GM18861 (cell line): Measurements from ENCODE around the gene PMM2.
"Not testable (repeated sequence)": the region's sequence is repeated elsewhere in the genome, so short reads cannot be mapped to it uniquely, and the experiment has no call there.

Source experiments
- ATAC-seq: cut with Tn5 transposase; IDR thresholded peaks from one replicate; pipeline ENCODE4 v1.9.1; 2021; ENCODE audit not compliant: unreplicated experiment

The PMM2 gene

DNA sequence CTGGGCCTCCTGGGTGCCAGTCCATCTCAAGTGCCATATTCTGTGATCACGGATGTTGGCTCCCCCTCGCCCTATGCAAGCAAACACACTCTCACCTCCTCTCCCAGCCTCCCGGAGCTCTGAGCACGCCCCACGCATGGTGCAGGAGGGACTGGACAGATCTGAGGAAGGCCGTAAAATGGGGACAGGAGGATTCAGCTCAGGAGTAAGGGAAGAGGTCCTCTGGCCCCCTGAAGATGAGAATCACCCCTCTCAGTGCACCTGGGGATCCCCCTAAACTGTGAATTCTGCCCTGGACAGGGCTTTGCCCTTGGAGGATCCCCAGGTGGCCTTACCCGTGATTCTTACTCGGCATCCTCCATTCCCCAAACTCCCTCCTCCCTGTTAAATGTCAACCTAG, 15.8 kb upstream of the PMM2 start:
- no peak for ATAC-seq

GRCh38 chr16:8782673-8783072, 15.0 kb upstream of the PMM2 start:
- no peak for ATAC-seq

DNA sequence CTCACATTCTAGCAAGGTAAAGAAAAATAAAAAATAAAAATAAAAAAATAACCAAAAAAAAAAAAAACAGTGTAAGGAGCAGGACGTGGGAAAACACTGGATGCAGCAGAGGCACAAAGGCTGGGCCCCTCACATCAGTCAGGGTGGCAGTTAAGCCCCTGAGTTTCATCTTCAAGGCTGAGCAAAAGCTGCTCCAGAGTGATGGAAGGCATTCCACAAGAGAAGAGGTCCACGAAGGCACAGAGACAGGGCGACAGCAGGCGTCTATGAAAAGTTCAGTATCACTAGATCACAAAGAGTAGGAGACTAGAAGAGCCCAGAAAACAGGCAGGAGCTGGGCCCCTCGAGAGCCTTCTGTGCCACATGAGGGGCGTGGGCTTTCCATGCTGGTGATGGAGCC, 12.2 kb upstream of the PMM2 start:
- no peak for ATAC-seq

GRCh38 chr16:8786316-8786715, 11.3 kb upstream of the PMM2 start:
- ATAC-seq = not testable (repeated sequence)

- no peak for ATAC-seq
These were observed 9.0 kb upstream of the PMM2 start for GRCh38 chr16:8788578-8789172.

- ATAC-seq = no peak
These were observed 2.5 kb upstream of the PMM2 start for GRCh38 chr16:8795091-8795490.

GRCh38 chr16:8795818-8796217, 1.8 kb upstream of the PMM2 start:
- ATAC-seq = no peak

DNA sequence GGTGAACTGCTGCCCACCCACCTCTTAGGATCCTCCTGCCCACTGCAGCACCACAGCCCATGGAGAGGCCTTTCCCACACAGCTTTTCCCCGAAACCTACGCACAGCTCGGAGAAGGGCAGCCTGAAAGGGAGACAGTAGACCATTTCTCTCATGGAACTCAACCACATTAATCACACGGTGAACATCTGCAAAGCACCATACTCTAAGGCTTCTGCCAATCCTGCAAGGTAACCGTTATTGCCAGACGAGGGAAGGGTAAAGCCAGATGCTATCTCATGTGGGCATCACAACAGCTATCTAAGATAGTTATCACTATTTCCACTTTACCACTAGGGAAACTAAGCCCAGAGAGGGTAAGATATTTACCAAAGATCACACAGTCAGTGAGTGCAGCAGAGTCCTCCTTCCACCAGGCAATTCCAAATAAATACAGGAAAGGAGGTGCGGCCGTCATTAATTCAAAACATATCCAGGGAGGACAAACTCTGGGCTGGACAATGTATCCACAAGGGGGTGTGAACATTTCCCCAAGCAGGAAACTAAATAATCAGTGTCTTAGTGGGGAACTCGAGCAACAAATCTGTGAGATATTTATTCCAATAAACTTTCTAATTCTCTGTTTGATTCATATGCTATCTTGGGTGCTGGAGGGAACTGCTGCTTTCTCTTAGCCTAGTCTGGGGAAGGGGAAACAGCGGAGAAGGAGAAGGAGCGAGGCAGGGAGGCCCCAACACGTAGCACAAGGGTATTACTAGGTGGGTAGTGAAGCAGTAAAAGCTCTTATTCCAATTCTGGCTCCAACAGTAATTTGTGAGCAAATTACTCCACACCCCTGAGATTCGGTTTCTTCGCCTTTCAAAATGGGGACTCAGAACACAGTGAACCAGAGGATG, 923 bp upstream of the PMM2 start:
- no peak for ATAC-seq

DNA sequence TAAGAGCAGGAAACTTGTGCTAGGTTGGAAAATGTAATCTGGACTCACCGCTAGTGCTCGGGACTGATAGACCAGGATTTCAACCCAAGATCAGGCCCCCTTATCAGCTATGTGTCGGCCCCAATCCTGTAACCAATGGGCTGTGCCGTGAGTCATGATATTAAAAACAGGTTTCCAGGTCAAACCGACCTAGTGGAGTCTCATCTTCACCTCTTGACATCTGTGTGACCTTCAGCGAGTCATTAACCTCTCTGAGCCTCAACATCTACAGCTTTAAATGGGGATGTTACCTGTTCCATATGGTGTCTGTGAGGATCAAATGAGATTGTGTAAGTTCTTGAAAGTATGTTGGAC, 512 bp downstream of the PMM2 start:
- ATAC-seq = no peak

- no peak for ATAC-seq
These were observed 1.0 kb downstream of the PMM2 start for GRCh38 chr16:8798535-8799157.

DNA sequence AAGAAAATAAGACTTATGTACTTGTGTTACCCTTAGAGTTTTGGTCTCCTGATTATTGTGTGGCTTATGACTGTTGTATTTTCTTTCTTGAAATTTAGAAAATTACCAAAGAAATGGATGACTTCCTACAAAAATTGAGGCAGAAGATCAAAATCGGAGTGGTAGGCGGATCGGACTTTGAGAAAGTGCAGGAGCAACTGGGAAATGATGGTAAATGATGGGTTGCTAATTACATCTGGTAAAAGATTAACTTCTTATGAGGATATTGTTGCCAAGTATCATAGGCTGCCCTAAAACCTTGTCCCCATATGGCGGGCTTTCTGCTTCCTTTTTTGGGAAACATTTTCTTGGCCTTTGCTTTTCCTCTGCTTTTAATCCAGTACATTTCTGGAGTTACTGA, 4.1 kb downstream of the PMM2 start:
- ATAC-seq = no peak

GRCh38 chr16:8803733-8804132, 6.1 kb downstream of the PMM2 start:
- ATAC-seq = not testable (repeated sequence)

DNA sequence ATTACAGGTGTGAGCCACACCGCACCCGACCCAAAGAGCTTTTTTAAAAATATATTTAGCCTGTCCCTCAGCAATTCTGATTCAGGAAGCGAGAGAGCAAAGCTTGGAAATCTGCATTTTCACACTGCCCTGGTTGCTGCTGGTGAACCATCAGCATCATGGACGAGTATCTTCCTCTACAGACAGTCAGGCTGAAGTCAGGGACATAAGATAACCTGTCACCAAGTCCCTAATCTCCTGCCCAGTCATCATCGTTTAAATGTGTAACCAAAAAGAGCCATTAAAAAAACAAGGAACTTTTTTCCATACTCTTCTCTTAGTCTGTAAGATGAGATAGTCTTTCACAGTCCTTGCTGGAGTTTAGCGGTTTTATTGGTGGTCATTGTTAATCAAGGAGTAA, 6.7 kb downstream of the PMM2 start:
- ATAC-seq = no peak

DNA sequence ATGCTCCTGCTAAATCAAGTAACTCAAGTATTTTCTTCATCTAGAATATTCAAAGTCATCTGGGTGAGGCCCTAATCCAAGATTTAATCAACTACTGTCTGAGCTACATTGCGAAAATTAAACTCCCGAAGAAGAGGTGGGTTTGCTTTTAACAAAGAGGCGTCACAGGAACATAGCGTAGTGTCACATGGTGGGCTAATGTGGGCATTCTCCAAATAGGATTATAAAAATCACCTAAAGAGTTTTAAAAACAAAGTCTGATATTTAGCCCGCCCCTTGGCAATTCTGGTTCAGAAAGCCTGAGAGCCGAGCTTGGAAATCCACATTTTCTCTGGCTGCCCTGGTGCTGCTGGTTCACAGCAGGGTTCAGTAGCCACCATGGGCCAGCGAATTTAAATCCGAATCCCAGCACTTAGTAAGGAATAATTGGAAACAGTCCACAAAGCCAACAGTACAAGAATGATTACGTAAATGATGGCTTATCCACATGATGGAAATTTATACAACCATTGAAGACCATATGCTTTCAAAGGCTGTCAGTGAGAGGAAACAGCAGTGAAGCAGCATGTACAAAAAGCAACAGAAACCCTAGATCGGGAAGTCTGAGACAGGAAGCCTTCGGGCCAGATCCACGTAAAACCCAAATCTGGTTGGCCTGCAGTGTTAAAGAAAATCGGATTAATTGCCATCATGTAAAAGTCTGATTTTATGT, 8.8 kb downstream of the PMM2 start:
- ATAC-seq = no peak

GRCh38 chr16:8807189-8807588, 9.6 kb downstream of the PMM2 start:
- ATAC-seq = no peak

GRCh38 chr16:8808009-8808408, 10.4 kb downstream of the PMM2 start:
- no peak for ATAC-seq

GRCh38 chr16:8808613-8809353, 11.1 kb downstream of the PMM2 start:
- ATAC-seq = no peak

DNA sequence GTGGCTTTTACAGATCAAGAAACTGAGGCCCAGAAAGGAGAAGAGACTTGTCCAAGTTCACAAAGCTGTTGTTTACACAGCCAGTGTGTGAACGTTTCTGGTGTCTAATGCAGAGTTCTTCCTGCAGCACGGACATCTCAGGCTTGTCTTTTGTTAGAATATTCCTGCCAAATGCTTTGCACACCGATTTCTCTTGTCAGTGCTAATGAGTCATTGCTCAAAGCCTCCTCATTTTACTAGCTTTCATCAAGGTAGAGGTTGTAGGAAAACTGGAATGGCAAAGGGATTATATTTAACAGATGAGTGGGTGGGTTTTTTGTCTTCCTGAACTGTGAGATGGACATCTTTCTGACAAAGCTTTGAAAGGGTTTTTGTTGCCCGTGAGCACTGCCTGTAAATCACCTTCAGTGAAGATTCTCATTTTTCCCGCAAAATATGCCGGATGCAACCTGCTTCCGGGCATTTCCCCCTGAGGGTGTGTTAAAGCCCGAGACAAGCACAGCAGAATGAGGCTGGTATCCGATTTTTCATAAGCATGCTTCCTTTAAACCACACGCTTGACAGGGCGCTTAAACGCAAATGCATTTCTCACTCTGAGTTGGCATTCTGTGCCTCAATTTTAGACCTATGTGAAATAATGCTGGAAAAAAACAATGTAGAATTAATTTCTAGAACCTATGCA, 14.7 kb downstream of the PMM2 start:
- ATAC-seq = no peak

GRCh38 chr16:8814095-8814806, 16.6 kb downstream of the PMM2 start:
- ATAC-seq = no peak
